ENCODE measurements around the gene NMT1.

GRCh38 chr17:45114117-45114932, 53.2 kb downstream of the NMT1 start:
- no peak for TF ChIP-seq POLR2AphosphoS5 (IDR thresholded peaks at IDR 0.05; ENCODE audit: low read depth, low read length)
- no peak for TF ChIP-seq TAF1 (IDR thresholded peaks at IDR 0.05; ENCODE audit: borderline replicate concordance, insufficient read depth, low read length)
